Sigmoid colon (tissue), 7 donors: ENCODE data around the gene CXCL3. TPM values are rescaled to one million over a fixed set of nuclear protein-coding genes. Genes with fewer than 3 reads are reported as not detected.

Experiments used
- DNase-seq: peaks from one replicate; pipeline ENCODE4 v3.0.0-alpha.2; 2019
- H3K27ac ChIP-seq, 4 donors: fragments of 200-600 bp; sonication (generic); one replicate each; pipeline ENCODE4 v1.5.1; 2016 to 2019; ENCODE audit warnings: mild to moderate bottlenecking in 1 of 4
- H3K27me3 ChIP-seq, 3 donors: fragments of 200-600 bp; sonication (generic); one replicate each; pipeline ENCODE4 v1.5.1; 2019; ENCODE audit warnings: mild to moderate bottlenecking in 1 of 3
- H3K36me3 ChIP-seq, 4 donors: fragments of 200-600 bp; sonication (generic); one replicate each; pipeline ENCODE4 v1.5.1; 2016 to 2019
- H3K4me1 ChIP-seq, 4 donors: fragments of 200-600 bp; sonication (generic); one replicate each; pipeline ENCODE4 v1.5.1; 2017 to 2019
- H3K4me3 ChIP-seq, 4 donors: fragments of 200-600 bp; sonication (generic); one replicate each; pipeline ENCODE4 v1.5.1; 2017 to 2019; ENCODE audit warnings: mild to moderate bottlenecking in 2 of 4, moderate library complexity in 1 of 4
- H3K9me3 ChIP-seq, 4 donors: fragments of 200-600 bp in 3 of 4; sonication (generic) in 3 of 4; one replicate each; pipeline versions ENCODE4 v1.5.1 to v1.6.1; 2013 to 2019
- EP300 ChIP-seq, 4 donors: sonication (generic); formaldehyde crosslinking; IDR thresholded peaks; one replicate each; pipeline ENCODE4 v1.6.1; 2017; ENCODE audit warnings: antibody characterized with exemption in 4 of 4
- POLR2A ChIP-seq, 2 donors: fragments of 450-650 bp; IDR thresholded peaks; one replicate each; pipeline ENCODE4 v1.6.1; 2016; ENCODE audit warnings: antibody characterized with exemption in 2 of 2, mild to moderate bottlenecking in 2 of 2, moderate library complexity in 2 of 2
- POLR2AphosphoS5 ChIP-seq, 4 donors: sonication (generic); formaldehyde crosslinking; IDR thresholded peaks; one replicate each; pipeline ENCODE4 v1.6.1; 2017; ENCODE audit warnings: antibody characterized with exemption in 4 of 4
- WGBS, 2 donors: extraction: QIAGEN DNeasy Blood & Tissue Kit; methylation state at CpG; one replicate each; pipeline ENCODE4 v1.1.7; 2013; 5-methylcytosine and 5-hydroxymethylcytosine counted together
- intact Hi-C: fragments of 100-400 bp; cut with DNase I; formaldehyde crosslinking; loops from one replicate; pipeline ENCODE4 v1.15.1; 2023
- polyA plus RNA-seq, 3 donors: library from polyadenylated mRNA; stranded (reverse); fragments of 200-250 nt; gene quantifications; one replicate each; pipeline ENCODE4 v1.2.3, GENCODE V29; 2013
- total RNA-seq, 4 donors: library from RNA; depleted of rRNA; stranded (reverse); fragments of >200 nt; gene quantifications; one replicate each; pipeline ENCODE4 v1.1.0, GENCODE V29; 2016
- TF ChIP-seq, protein P1 (sequence below), 4 experiments: fragments of 450-650 bp in 3 of 4; fragments of 200-600 bp in 1 of 4; IDR thresholded peaks; one replicate each; pipeline ENCODE4 v1.5.1; 2016 to 2019; ENCODE audit warnings: antibody characterized with exemption in 4 of 4, mild to moderate bottlenecking in 3 of 4, moderate library complexity in 2 of 4
- donor health status: healthy with polysubstance abuse.
- donor health status: Bipolar disorder and iron deficiency.
- donor health status: healthy.

Gene CXCL3
- total and polyA plus RNA-seq, 7 donors, result 2.4 to 82.2 (median 4.1) TPM; not detected in 3

DNA sequence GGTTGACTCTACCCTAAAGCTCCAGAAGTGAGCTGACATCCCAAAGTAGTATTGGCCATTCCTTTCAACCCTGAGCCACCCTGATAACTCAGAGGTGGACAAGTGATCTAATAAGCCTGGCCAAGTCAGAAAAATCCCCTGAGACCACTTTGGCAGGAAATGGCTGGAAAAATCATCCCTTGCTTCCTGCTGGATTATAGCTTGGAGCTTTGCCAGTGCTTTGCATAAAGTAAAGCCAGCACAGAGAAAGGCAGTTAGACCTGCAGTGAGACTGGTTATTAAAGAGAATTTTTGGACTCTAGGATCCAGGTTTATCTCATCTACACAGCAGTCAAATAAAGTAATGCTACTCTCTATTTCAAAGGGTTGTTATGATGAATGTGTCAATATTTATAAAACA, 6.4 kb downstream of the CXCL3 start:
- Histone ChIP-seq H3K27me3 (no peaks in the 10 kb centered on the region), H3K27ac (no peak overlapping the region), H3K36me3 (no peaks in the 10 kb centered on the region), H3K4me1 (no peaks in the 10 kb centered on the region), H3K4me3 (no peak overlapping the region), H3K9me3 (no peaks in the 10 kb centered on the region)
- intact Hi-C loops, result loop anchor here (10.0 kb wide), 1 partner anchor 167 kb away; the partner anchor contains the start of gene CXCL1
- TF ChIP-seq EP300 (IDR thresholded peaks at IDR 0.05), result no peak
- TF ChIP-seq POLR2AphosphoS5 (IDR thresholded peaks at IDR 0.05), result no peak
- TF ChIP-seq, protein P1, sequence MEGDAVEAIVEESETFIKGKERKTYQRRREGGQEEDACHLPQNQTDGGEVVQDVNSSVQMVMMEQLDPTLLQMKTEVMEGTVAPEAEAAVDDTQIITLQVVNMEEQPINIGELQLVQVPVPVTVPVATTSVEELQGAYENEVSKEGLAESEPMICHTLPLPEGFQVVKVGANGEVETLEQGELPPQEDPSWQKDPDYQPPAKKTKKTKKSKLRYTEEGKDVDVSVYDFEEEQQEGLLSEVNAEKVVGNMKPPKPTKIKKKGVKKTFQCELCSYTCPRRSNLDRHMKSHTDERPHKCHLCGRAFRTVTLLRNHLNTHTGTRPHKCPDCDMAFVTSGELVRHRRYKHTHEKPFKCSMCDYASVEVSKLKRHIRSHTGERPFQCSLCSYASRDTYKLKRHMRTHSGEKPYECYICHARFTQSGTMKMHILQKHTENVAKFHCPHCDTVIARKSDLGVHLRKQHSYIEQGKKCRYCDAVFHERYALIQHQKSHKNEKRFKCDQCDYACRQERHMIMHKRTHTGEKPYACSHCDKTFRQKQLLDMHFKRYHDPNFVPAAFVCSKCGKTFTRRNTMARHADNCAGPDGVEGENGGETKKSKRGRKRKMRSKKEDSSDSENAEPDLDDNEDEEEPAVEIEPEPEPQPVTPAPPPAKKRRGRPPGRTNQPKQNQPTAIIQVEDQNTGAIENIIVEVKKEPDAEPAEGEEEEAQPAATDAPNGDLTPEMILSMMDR (IDR thresholded peaks at IDR 0.05), result no peak
- TF ChIP-seq POLR2A (IDR thresholded peaks at IDR 0.05), result no peak
- DNase-seq, result no peak

DNA sequence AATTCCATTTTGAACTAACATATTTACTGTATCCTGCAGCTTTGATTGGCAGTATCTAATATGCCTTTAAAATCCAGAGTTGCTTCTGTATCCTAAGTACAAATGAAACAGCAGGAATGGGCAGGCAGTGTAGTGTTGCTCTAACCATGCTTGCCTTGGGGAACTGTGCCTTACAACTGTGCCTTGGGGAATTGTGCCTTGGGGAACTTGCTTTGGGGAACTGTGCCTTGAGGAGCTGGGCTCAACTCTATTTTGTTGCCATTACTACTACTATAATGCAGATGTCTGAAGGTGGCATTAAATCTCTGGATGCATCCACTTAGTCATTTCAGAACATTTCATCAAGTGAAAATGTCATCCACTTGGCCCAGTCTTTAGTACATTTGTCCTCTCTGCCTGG, 6.9 kb downstream of the CXCL3 start:
- H3K9me3 ChIP-seq, result no peaks in the 10 kb centered on the region
- H3K36me3 ChIP-seq, result no peaks in the 10 kb centered on the region
- H3K4me3 ChIP-seq, result no peak overlapping the region
- no peak for DNase-seq
- H3K4me1 ChIP-seq, result no peaks in the 10 kb centered on the region
- no peaks in the 10 kb centered on the region for H3K27me3 ChIP-seq
- TF ChIP-seq EP300 (IDR thresholded peaks at IDR 0.05), result no peak
- TF ChIP-seq, protein P1 (IDR thresholded peaks at IDR 0.05), result no peak
- no peak for TF ChIP-seq POLR2A (IDR thresholded peaks at IDR 0.05)
- no peak for TF ChIP-seq POLR2AphosphoS5 (IDR thresholded peaks at IDR 0.05)
- intact Hi-C loops, result loop anchor here (10.0 kb wide), 1 partner anchor 167 kb away; the partner anchor contains the start of gene CXCL1
- H3K27ac ChIP-seq, result no peak overlapping the region

DNA sequence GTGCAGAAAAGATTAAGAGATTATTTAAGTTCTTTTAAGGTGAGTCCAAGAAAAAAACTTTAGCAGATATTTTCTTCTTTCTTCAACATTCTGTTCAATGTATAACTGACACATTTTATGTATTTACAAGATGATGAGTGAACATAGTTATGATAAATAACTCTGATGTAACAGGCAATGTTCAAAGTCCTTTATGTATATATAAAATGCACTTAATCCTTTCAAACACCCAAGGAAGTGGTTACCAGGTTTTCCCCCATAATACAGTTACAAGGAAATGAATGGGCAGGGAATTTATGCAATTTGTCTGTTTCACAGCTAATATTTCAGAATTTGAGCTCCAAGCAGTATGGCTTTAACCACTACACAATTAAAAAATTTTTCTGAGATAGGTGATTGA, 8.2 kb downstream of the CXCL3 start:
- no peak for DNase-seq
- no peak overlapping the region for H3K27ac ChIP-seq
- no peaks in the 10 kb centered on the region for H3K27me3 ChIP-seq
- no peak for TF ChIP-seq EP300 (IDR thresholded peaks at IDR 0.05)
- H3K9me3 ChIP-seq, result no peaks in the 10 kb centered on the region
- no peaks in the 10 kb centered on the region for H3K36me3 ChIP-seq
- H3K4me3 ChIP-seq, result no peak overlapping the region
- intact Hi-C loops, result loop anchor here (10.0 kb wide), 1 partner anchor 165 kb away; the partner anchor contains the start of gene CXCL1
- no peaks in the 10 kb centered on the region for H3K4me1 ChIP-seq

DNA sequence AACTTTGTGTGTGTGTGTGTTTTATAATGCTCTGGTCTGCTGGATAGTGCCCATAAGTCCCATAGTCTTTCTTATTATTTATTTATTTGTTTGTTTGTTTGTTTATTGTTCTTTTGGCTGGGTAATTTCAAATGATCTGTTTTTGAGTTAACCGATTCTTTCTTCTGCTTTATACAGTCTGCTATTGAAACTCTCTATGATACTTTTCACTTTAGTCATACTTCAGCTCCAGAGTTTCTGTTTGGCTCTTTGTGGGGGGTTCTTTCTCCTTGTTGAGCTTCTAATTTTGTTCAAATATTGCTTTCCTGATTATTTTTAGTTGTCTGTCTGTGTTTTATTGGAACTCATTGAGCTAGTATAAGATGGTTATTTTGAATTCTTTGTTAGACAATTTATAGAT, 10.0 kb downstream of the CXCL3 start:
- intact Hi-C loops, result no loop called here
- Histone ChIP-seq H3K9me3 (no peaks in the 10 kb centered on the region), H3K4me3 (no peak overlapping the region), H3K36me3 (no peaks in the 10 kb centered on the region), H3K27me3 (no peaks in the 10 kb centered on the region), H3K27ac (no peak overlapping the region), H3K4me1 (no peaks in the 10 kb centered on the region)
- no peak for DNase-seq
- TF ChIP-seq EP300 (IDR thresholded peaks at IDR 0.05), result no peak
- TF ChIP-seq POLR2A (IDR thresholded peaks at IDR 0.05), result no peak
- TF ChIP-seq, protein P1 (IDR thresholded peaks at IDR 0.05), result no peak
- TF ChIP-seq POLR2AphosphoS5 (IDR thresholded peaks at IDR 0.05), result no peak
- WGBS, 2 donors, result 43 to 50% methylated on average over 1 of the region's 1 CpG

DNA sequence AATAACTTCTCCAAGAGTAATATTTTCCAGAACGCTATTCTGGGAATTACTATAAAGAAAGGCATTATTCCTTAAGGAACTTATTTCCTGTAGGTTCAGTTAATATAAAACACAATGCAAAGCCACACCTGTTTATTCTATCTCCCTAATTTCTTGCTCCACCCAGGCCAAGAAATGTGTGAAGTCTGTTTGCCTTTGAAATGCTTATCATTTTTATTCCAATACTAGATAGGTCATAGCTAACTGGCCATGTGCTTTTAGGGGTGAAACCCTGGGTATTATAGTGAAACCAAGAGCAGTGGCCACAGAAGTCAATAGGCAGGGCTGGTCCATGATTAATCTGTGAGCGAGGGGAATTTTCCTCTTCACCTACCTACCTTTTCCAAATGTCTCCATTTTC, 14.8 kb downstream of the CXCL3 start:
- WGBS, 2 donors, result 18 to 81% methylated on average over 2 of the region's 2 CpGs
- no peaks in the 10 kb centered on the region for H3K9me3 ChIP-seq
- TF ChIP-seq, protein P1 (IDR thresholded peaks at IDR 0.05), result no peak
- TF ChIP-seq POLR2A (IDR thresholded peaks at IDR 0.05) (no peak), POLR2AphosphoS5 (IDR thresholded peaks at IDR 0.05) (no peak), EP300 (IDR thresholded peaks at IDR 0.05) (no peak)
- no peaks in the 10 kb centered on the region for H3K4me1 ChIP-seq
- H3K4me3 ChIP-seq, result no peak overlapping the region
- H3K27ac ChIP-seq, result no peak overlapping the region
- H3K36me3 ChIP-seq, result no peaks in the 10 kb centered on the region
- intact Hi-C loops, result no loop called here
- no peak for DNase-seq
- H3K27me3 ChIP-seq, result no peaks in the 10 kb centered on the region
